ENCODE results near the gene ALG6. TPM values are rescaled to one million over a fixed set of nuclear protein-coding genes. Genes with fewer than 3 reads are reported as not detected.
"Not testable (repeated sequence)": the region's sequence is repeated elsewhere in the genome, so short reads cannot be mapped to it uniquely, and the experiment has no call there.

The ALG6 gene
- total RNA-seq, 1 donor from 2014 or later = 8.2 TPM

GRCh38 chr1:63328122-63328521 is 39.3 kb upstream of the ALG6 start:
- no peak for DNase-seq (ENCODE audit: low spot score)

GRCh38 chr1:63328781-63329180 is 38.6 kb upstream of the ALG6 start:
- no peak for DNase-seq (ENCODE audit: low spot score)

GRCh38 chr1:63329621-63330330 is 37.7 kb upstream of the ALG6 start:
- no peak for DNase-seq (ENCODE audit: low spot score)

- no peak for DNase-seq (ENCODE audit: low spot score)
These were observed 37.0 kb upstream of the ALG6 start for GRCh38 chr1:63330331-63330916.

- DNase-seq (ENCODE audit: low spot score) = no peak
These were observed 25.0 kb upstream of the ALG6 start for GRCh38 chr1:63342402-63342801.

GRCh38 chr1:63343922-63344321 is 23.5 kb upstream of the ALG6 start:
- DNase-seq (ENCODE audit: low spot score) = no peak

- DNase-seq (ENCODE audit: low spot score) = no peak
These were observed 17.1 kb upstream of the ALG6 start for GRCh38 chr1:63350320-63350719.

GRCh38 chr1:63352736-63353135 is 14.7 kb upstream of the ALG6 start:
- DNase-seq (ENCODE audit: low spot score) = no peak

GRCh38 chr1:63356234-63356633 is 11.2 kb upstream of the ALG6 start:
- not testable (repeated sequence) for DNase-seq (ENCODE audit: low spot score)

GRCh38 chr1:63359561-63359960 is 7.9 kb upstream of the ALG6 start:
- DNase-seq (ENCODE audit: low spot score) = no peak

- no peak for DNase-seq (ENCODE audit: low spot score)
These were observed 5.4 kb upstream of the ALG6 start for GRCh38 chr1:63362073-63362472.

- no peak for DNase-seq (ENCODE audit: low spot score)
These were observed 4.8 kb upstream of the ALG6 start for GRCh38 chr1:63362578-63362977.

GRCh38 chr1:63363014-63363413 is 4.4 kb upstream of the ALG6 start:
- no peak for DNase-seq (ENCODE audit: low spot score)

GRCh38 chr1:63366908-63367214 is 566 bp upstream of the ALG6 start:
- DNase-seq (ENCODE audit: low spot score) = no peak

GRCh38 chr1:63368131-63368530 is 704 bp downstream of the ALG6 start:
- DNase-seq (ENCODE audit: low spot score) = no peak

- DNase-seq (ENCODE audit: low spot score) = no peak
These were observed 12.2 kb downstream of the ALG6 start for GRCh38 chr1:63379583-63379982.

GRCh38 chr1:63381741-63382140 is 14.3 kb downstream of the ALG6 start:
- DNase-seq (ENCODE audit: low spot score) = no peak

- DNase-seq (ENCODE audit: low spot score) = no peak
These were observed 34.5 kb downstream of the ALG6 start for GRCh38 chr1:63401945-63402344.

- DNase-seq (ENCODE audit: low spot score) = no peak
These were observed 36.0 kb downstream of the ALG6 start for GRCh38 chr1:63403386-63403785.

GRCh38 chr1:63405021-63405420 is 37.6 kb downstream of the ALG6 start:
- no peak for DNase-seq (ENCODE audit: low spot score)

GRCh38 chr1:63405987-63406386 is 38.6 kb downstream of the ALG6 start:
- no peak for DNase-seq (ENCODE audit: low spot score)

GRCh38 chr1:63407002-63407401 is 39.6 kb downstream of the ALG6 start:
- DNase-seq (ENCODE audit: low spot score) = no peak

GRCh38 chr1:63408331-63408730 is 40.9 kb downstream of the ALG6 start:
- no peak for DNase-seq (ENCODE audit: low spot score)

GRCh38 chr1:63411066-63411465 is 43.6 kb downstream of the ALG6 start:
- DNase-seq (ENCODE audit: low spot score) = no peak

All from umbilical cord (tissue), 2 donors.